A172 (cell line): ENCODE data around the gene OBSCN. TPM values are rescaled to one million over a fixed set of nuclear protein-coding genes. Genes with fewer than 3 reads are reported as not detected.

Experiments used
- DNase-seq: peaks from one replicate; pipeline ENCODE4 v3.0.0-alpha.2; 2015; ENCODE audit warnings: low spot score
- total RNA-seq: library from RNA; depleted of rRNA; stranded (reverse); fragments of >200 nt; shearing (Covaris generic); gene quantifications from 2 replicates; pipeline ENCODE4 v1.2.3, GENCODE V29; 2014

OBSCN gene
- total RNA-seq, 1 experiment from 2014 or later, result 9.9 TPM

GRCh38 chr1:228399531-228400236 is 191.8 kb downstream of the OBSCN start:
- DNase-seq, result no peak

- no peak for DNase-seq
Measured at GRCh38 chr1:228400237-228400651, 192.4 kb downstream of the OBSCN start.

GRCh38 chr1:228400692-228401454 is 193.0 kb downstream of the OBSCN start:
- DNase-seq, result no peak

DNA sequence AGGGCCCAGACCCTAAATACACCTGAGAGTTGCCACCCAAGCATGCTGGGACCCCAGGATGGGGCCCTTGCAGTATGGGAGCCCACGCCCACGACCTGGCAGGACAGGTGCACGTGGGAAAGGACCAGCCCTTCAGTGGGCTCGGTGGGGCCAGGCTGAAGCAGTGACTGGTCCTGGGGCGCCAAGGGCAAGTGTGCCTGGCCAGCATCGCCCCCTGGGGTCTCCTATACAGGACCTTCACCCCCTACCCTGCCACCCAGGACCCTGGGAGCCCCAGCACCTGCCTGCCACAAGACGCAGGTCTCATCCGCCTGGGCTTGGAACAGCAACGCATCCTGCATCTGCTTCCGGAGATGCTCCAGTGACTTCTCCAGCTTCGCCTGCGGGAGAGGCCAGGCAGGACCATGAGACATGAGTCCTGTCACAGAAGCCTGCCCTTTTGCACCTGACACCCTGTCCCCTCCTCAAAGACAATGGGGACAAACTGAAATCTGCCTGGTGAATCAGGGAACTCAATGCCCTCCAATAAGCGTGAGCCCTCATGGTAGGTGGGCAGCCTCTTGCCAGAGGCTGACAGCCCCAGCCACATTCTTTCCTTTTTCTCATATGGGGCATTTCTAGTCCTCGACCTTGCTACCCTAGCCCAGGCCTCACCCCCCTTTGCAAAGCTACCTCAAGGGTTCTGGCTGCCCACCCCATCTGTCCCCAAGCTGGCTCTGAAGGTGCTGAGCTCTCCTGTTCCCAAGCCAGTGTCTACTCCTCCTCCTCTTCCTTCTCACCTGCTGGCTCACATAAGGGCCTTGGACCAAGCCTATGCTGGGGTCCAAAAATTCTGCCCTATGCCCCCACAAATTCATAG is 194.2 kb downstream of the OBSCN start:
- DNase-seq, result no peak

- no peak for DNase-seq
Measured at GRCh38 chr1:228402641-228403025, 194.8 kb downstream of the OBSCN start.

DNA sequence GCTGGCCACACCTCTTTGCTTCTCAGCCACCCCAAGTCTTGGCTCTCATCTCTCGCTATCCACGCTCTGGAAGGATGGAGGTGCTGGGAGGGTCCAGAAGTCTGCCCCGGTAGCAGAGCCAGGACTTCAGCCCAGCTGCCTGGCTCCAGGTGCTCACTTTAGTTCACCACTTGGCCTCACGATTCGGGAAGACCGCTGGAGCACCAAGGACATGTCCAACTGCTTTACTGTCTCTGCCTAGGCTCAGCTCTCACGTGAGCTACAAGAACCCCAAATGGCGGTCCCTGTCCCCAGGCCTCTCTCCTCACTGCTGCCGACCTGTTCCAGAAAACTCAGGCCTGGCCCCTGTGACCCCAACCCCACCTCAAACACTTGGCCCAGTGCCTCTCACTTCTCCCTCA is 195.4 kb downstream of the OBSCN start:
- no peak for DNase-seq

GRCh38 chr1:228404107-228404720 is 196.4 kb downstream of the OBSCN start:
- DNase-seq, result no peak

GRCh38 chr1:228405200-228405978 is 197.5 kb downstream of the OBSCN start:
- DNase-seq, result no peak

DNA sequence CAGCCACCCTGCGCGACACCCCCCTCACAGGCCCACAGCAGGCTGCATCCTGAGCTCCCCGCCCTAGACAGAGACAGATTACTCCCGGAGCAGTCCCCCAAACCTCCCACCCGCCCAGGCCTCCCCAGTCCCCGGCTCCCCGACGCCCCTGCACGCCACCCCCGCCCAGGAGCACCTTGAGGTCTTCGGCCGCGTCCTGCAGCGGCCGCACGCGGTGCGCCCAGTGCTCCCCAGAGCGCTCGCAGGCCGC is 198.1 kb downstream of the OBSCN start:
- DNase-seq, result no peak

- peak; percentile 36 for DNase-seq
Measured at GRCh38 chr1:228407106-228408040, 199.5 kb downstream of the OBSCN start.

GRCh38 chr1:228408041-228408868 is 200.4 kb downstream of the OBSCN start:
- DNase-seq, result no peak

DNA sequence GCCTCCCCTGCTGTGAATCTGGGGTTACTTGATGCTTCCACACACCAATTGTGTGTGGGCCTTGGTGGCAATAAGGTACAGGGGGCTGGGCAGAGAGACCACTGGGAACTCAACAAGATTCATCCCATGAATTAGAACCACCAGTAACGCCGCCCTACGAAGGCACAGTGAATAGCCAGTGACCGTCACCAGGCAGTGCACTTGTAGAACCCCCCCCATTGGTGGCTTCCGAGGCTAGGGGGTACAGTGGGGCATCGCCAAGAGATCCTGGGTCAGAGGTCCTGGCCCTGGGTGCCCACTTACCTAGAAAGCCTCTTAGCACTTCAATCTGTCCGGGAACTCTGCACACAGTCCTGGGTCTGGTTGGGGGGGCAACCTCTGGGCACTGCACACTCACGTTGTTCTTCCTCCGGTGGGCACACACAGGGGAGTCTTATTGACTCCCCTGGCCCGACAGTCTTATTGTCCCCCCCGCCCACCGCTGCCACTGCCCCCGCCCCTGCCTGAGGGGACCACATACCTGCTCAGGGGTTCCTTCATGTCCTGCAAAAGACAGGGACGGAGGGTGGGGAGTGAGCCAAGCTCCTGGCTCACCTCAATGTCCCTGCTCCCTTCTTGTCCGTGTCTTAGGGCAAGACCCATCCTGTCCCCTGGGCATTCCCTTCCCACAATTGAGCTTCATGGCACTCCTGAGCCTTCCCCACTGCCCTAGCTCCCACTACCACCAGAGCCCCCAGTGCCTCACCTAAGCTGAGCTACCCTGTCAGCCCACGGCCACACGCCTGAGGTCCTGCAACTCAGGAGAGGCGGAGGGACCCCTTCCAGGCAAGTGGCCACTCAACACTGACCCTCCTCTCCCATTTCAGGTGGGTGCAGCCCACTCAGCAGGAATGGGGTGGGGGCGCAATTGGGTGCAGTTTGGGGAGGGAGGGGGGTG is 201.3 kb downstream of the OBSCN start:
- DNase-seq, result no peak

- no peak for DNase-seq
Measured at GRCh38 chr1:228410015-228410414, 202.2 kb downstream of the OBSCN start.

DNA sequence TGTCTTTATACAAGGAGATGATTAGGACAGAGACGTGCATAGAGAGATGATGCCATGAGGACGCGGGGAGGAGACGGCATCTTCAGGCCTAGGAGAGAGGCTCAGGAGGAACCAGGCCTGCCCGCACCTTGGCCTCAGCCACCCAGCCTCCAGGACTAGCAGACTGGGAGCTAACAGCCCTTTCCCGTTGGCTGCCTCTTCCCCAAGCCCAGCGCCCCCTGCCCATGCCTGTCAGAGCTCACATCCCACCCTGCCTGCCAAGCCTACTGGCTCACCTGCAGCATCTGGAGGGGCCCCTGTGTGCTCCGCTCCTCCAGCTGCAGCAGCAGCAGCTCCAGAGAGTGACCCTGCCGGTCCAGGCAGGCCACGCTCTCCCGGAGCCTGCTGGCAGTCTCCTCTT is 202.8 kb downstream of the OBSCN start:
- no peak for DNase-seq

GRCh38 chr1:228411121-228411520 is 203.3 kb downstream of the OBSCN start:
- no peak for DNase-seq

- no peak for DNase-seq
Measured at GRCh38 chr1:228411548-228412430, 203.9 kb downstream of the OBSCN start.
